T-helper 2 cell treated with Interferon-gamma antibody and Interleukin-4, amounts not matched to agents 5 μg/mL and 100 μg/mL, for 36 hours (primary cell): ENCODE data around the gene GRM1.
"Not testable (repeated sequence)": the region's sequence is repeated elsewhere in the genome, so short reads cannot be mapped to it uniquely, and the experiment has no call there.

ENCODE experiments used
- DNase-seq: peaks from one replicate; pipeline ENCODE4 v3.0.0; 2021; ENCODE audit warnings: low spot score
- H3K27ac Mint-ChIP-seq: one replicate; pipeline ENCODE4 v1.8.0; 2021; ENCODE audit warnings: mild to moderate bottlenecking, mixed read lengths
- H3K27me3 Mint-ChIP-seq: one replicate; pipeline ENCODE4 v1.8.0; 2021; ENCODE audit warnings: low read depth, mixed read lengths
- H3K36me3 Mint-ChIP-seq: one replicate; pipeline ENCODE4 v1.8.0; 2021; ENCODE audit warnings: low read depth, mixed read lengths
- H3K4me1 Mint-ChIP-seq: one replicate; pipeline ENCODE4 v1.8.0; 2021; ENCODE audit warnings: low read depth, mixed read lengths
- H3K4me3 Mint-ChIP-seq: one replicate; pipeline ENCODE4 v1.8.0; 2022; ENCODE audit warnings: mild to moderate bottlenecking, moderate library complexity, mixed read lengths
- H3K9me3 Mint-ChIP-seq: one replicate; pipeline ENCODE4 v1.8.0; 2021; ENCODE audit warnings: mixed read lengths

The GRM1 gene

DNA sequence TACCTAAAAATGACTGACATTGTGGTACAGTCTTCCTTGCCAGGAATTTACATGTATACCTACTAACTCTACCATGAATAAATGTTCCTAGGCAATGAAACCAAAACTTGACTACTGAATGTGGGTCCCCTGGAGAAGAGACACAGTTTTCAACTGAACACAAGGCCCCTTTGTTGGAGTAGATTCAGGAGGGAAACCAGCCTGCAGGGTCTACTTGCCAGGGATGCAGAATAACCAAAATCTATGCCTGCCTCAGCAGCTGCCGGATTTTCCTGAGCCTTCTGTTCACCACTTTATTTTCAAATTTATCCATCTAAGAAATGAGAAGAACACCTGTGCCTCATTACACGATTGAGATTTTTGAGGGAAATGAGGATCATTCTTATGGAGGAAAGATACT, 211.9 kb downstream of the GRM1 start:
- Mint-ChIP-seq H3K27ac (no peak overlapping the region), H3K4me3 (no peak overlapping the region), H3K36me3 (no peaks in the 10 kb centered on the region), H3K9me3 (no peaks in the 10 kb centered on the region), H3K4me1 (no peaks in the 10 kb centered on the region), H3K27me3 (no peaks in the 10 kb centered on the region)
- no peak for DNase-seq

DNA sequence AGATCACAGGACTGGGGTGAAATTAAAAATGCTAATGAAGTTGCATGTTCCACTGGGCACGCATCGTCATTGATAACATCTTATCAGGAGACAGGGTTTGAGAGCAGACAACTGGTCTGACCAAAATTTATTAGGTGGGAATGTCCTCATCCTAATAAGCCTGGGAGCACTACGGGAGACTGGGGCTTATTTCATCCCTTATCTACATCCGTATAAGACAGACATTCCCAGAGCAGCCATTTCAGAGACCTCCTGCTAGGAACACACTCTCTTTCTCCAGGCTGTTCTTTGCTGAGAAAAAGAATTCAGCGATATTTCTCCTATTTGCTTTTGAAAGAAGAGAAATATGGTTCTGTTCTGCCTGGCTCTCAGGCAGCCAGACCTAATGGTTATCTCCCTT, 214.8 kb downstream of the GRM1 start:
- H3K4me1 Mint-ChIP-seq, H3K27me3 Mint-ChIP-seq, H3K4me3 Mint-ChIP-seq, DNase-seq, H3K27ac Mint-ChIP-seq, H3K9me3 Mint-ChIP-seq, H3K36me3 Mint-ChIP-seq: not testable (repeated sequence)

DNA sequence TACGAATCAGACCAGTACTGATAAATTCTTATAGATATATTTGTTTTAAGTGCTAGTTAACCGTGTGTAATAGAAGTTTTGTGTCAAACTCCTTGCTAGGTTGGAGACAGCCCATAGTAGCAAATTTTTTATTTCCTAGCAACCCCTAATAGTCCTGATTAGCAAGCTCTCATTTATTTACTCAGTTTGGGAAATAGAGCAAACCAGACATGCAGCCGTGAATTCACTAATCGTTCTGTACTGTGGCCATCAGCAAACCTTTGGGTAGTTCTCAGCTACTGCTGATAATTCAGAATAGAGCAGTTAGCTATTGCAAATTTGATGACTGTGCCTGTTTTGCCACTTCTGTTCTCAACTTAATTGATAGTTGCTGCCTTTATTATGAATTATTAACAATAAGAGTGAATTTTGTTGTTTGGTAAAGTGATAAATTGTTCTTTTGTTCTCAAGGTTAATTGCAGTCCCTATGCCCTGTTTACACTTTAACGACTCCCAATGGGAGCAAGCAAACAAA, 215.8 kb downstream of the GRM1 start:
- Mint-ChIP-seq H3K27me3 (no peaks in the 10 kb centered on the region), H3K9me3 (no peaks in the 10 kb centered on the region), H3K27ac (no peak overlapping the region), H3K4me1 (no peaks in the 10 kb centered on the region), H3K4me3 (no peak overlapping the region), H3K36me3 (no peaks in the 10 kb centered on the region)
- DNase-seq, result no peak

DNA sequence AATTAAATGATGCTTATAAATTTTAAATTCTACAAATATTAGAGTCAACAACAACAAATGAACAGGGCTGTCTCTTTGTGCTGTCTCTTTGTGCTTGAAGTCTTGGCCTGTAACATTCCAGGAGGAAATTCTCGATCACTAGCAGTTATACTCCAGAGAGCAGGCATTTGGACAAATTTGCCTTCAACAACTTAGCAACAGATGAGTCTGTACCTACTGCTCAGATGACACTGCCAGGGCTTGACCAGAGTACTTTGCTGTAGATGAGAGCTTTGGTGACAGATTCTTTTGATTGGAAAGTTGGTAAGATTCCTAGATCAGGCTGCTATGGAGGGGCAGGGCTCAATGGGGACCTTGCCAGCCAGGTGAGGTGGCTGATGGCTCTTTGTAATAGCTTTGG, 217.2 kb downstream of the GRM1 start:
- DNase-seq, result no peak
- H3K4me1 Mint-ChIP-seq, result no peaks in the 10 kb centered on the region
- H3K27me3 Mint-ChIP-seq, result no peaks in the 10 kb centered on the region
- H3K9me3 Mint-ChIP-seq, result no peaks in the 10 kb centered on the region
- no peak overlapping the region for H3K27ac Mint-ChIP-seq
- no peaks in the 10 kb centered on the region for H3K36me3 Mint-ChIP-seq
- no peak overlapping the region for H3K4me3 Mint-ChIP-seq

DNA sequence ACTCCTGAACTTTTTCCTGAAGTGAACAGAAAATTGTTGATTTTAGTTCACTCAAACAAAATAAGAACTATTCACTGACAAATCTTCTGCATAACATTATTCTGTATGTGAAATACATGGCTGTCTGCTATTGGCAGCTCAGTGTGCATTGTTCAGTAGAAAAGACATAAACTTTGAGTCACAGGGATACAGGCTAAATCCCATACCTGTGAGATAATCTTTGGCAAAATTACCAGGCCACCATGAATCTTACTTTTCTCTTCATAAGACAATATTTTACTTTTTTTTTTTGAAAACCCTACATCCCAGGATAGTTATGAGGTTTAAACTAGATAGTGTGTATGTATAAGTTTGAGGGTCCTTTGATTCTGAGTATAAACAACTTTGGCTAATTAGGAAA, 224.8 kb downstream of the GRM1 start:
- Mint-ChIP-seq H3K27me3 (no peaks in the 10 kb centered on the region), H3K4me1 (no peaks in the 10 kb centered on the region), H3K36me3 (no peaks in the 10 kb centered on the region), H3K4me3 (no peak overlapping the region), H3K27ac (no peak overlapping the region), H3K9me3 (no peaks in the 10 kb centered on the region)
- no peak for DNase-seq

DNA sequence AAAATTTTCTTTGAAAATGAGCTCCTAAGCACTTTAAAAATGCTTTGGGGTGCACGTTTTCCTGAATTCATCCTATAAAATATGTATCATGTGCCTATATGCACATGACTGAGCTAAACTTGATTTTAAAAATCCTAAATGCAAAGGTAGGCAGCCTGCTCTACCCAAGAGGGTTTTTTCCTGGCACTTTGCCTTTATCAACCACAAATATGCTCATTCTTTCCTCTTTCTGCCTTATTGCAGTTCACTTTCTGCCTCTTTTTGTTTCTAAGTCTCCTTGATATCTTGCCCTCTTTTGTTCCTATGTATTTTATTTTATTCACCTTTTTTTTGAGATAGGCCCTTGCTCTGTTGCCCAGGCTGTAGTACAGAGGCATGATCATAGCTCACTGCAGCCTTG, 229.3 kb downstream of the GRM1 start:
- Mint-ChIP-seq H3K36me3 (no peaks in the 10 kb centered on the region), H3K4me1 (no peaks in the 10 kb centered on the region), H3K9me3 (no peaks in the 10 kb centered on the region), H3K27me3 (no peaks in the 10 kb centered on the region), H3K4me3 (no peak overlapping the region), H3K27ac (no peak overlapping the region)
- DNase-seq, result no peak

DNA sequence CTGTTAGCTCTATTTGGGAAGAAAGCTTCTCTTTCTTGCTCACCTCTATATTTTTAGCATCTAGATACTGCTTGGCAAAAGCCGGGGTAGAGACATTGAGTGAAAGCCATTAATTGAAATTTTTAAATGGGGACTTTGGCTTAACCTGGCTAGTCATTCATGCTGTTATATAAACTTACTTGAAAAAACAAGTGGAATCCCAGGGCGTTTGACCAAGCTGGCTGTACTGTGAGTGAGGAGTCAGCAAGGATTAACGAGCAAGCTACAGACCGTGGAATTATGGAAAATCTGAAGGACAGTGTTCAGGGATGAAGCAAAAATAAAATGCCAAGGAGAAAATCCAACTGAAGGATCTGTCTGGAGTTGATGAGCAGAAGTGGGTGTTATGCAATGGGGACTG, 232.0 kb downstream of the GRM1 start:
- H3K27me3 Mint-ChIP-seq, result no peaks in the 10 kb centered on the region
- no peak for DNase-seq
- no peak overlapping the region for H3K4me3 Mint-ChIP-seq
- H3K9me3 Mint-ChIP-seq, result no peaks in the 10 kb centered on the region
- no peaks in the 10 kb centered on the region for H3K36me3 Mint-ChIP-seq
- H3K4me1 Mint-ChIP-seq, result no peaks in the 10 kb centered on the region
- H3K27ac Mint-ChIP-seq, result no peak overlapping the region

DNA sequence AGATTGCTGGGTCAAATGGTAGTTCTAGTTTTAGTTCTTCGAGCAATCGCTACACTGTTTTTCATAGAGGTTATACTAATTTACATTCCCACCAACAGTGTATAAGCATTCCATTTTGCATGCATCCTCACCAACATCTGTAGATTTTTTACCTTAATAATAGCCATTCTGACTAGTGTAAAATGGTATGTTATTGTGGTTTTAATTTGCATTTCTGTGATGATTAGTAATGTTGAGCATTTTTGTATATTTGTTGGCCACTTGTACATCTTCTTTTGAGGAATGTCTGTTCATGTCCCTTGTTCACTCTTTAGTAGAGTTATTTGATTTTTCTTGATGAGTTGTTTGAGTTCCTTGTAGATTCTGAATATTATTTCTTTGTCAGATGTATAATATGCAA, 236.2 kb downstream of the GRM1 start:
- no peak for DNase-seq

DNA sequence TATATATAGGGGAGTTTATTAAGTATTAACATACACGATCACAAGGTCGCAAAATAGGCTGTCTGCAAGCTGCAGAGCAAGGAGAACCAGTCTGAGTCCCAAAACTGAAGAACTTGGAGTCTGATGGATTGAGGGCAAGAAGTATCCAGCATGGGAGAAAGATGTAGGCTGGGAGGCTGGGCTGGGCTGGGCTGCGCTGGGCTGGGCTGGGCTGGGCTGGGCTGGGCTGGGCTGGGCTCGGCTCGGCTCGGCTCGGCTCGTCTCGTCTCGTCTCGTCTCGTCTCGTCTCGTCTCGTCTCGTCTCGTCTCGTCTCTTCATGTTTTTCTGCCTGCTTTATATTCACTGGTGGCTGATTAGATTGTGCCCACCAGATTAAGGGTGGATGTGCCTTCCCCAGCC, 238.6 kb downstream of the GRM1 start:
- Mint-ChIP-seq H3K4me1 (no peaks in the 10 kb centered on the region), H3K27ac (no peak overlapping the region), H3K27me3 (no peaks in the 10 kb centered on the region), H3K4me3 (no peak overlapping the region), H3K9me3 (no peaks in the 10 kb centered on the region), H3K36me3 (no peaks in the 10 kb centered on the region)
- DNase-seq, result no peak

More for the DNA sequence above, 236.2 kb downstream of the GRM1 start:
- no peak overlapping the region for H3K4me3 Mint-ChIP-seq
- no peaks in the 10 kb centered on the region for H3K36me3 Mint-ChIP-seq
- no peak overlapping the region for H3K27ac Mint-ChIP-seq
- no peaks in the 10 kb centered on the region for H3K9me3 Mint-ChIP-seq
- H3K27me3 Mint-ChIP-seq, result no peaks in the 10 kb centered on the region
- no peaks in the 10 kb centered on the region for H3K4me1 Mint-ChIP-seq

DNA sequence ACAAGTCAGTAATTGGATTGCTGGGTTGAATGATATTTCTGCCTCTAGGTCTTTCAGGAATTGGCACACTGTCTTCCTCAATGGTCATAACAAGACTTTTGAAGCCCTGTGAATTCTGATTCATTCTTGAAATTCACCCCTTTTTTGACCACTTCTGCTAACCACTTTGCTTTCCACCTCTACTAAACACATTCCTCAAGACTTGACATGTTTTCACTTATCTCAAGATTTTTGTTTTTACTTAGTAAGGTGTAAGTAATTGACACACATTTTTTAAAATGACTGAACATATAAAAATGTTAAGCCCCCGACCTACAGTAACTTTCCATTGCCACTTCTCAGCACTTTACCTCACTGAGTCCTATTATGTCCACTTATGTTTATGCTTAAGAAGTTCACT, 239.1 kb downstream of the GRM1 start:
- Mint-ChIP-seq H3K9me3 (no peaks in the 10 kb centered on the region), H3K27me3 (no peaks in the 10 kb centered on the region), H3K4me1 (no peaks in the 10 kb centered on the region), H3K4me3 (no peak overlapping the region), H3K36me3 (no peaks in the 10 kb centered on the region), H3K27ac (no peak overlapping the region)
- no peak for DNase-seq

DNA sequence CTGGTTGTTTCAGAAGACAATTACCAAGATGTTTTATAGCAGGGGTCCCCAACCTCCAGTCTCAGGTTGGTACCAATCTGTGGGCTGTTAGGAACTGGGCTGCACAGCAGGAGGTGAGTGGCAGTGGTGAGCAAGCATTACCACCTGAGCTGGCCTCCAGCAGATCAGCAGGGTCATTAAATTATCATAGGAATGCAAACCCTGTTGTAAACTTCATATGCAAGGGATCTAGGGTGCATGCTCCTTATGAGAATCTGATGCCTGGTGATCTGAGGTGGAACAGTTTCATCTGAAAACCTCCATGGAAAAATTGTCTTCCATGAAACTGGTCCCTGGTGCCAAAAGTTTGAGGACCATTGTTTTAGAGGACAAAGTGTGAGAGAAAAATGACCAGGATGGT, 240.6 kb downstream of the GRM1 start:
- Mint-ChIP-seq H3K36me3 (no peaks in the 10 kb centered on the region), H3K4me1 (no peaks in the 10 kb centered on the region), H3K27ac (no peak overlapping the region), H3K27me3 (no peaks in the 10 kb centered on the region), H3K4me3 (no peak overlapping the region), H3K9me3 (no peaks in the 10 kb centered on the region)
- DNase-seq, result no peak

DNA sequence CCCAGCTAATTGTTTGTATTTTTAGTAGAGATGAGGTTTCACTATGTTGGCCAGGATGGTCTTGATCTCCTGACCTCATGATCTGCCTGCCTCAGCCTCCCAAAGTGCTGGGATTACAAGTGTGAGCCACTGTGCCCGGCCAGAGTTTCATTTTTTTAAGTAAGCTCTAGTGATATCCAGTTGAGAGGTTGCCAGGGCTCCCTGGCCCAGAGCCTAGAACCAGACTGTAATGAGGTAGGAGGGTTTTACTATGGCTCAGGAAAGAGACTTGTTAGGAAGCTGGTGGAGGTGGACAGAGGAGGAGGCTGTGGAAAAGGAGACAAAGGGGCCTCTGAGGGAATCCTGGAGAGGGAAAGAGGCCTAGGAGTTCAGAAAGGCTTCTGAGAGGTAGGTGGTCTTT, 242.3 kb downstream of the GRM1 start:
- H3K4me1 Mint-ChIP-seq, H3K27me3 Mint-ChIP-seq, H3K4me3 Mint-ChIP-seq, H3K36me3 Mint-ChIP-seq, DNase-seq, H3K27ac Mint-ChIP-seq, H3K9me3 Mint-ChIP-seq: not testable (repeated sequence)

DNA sequence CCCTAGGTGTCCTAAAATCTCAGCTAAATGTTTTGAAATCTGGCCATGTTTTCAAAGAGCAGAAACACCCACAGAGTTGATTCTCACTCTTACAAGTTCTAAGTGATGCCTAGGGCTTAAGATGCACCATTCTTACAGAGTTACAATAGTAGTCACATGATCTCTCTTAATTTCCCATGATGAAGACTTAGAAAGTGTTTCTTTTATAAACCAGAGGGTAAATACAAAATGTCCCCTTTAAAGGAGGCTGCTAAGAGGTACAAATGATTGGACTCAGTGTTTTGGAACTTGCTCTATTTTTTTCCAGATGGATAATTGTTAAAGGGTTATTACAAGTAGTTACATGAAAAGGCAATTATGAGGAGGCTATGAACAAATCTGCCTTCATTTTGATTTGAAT, 244.6 kb downstream of the GRM1 start:
- H3K9me3 Mint-ChIP-seq, result no peaks in the 10 kb centered on the region
- no peaks in the 10 kb centered on the region for H3K27me3 Mint-ChIP-seq
- no peak overlapping the region for H3K4me3 Mint-ChIP-seq
- no peak for DNase-seq
- H3K4me1 Mint-ChIP-seq, result no peaks in the 10 kb centered on the region
- no peaks in the 10 kb centered on the region for H3K36me3 Mint-ChIP-seq
- no peak overlapping the region for H3K27ac Mint-ChIP-seq

DNA sequence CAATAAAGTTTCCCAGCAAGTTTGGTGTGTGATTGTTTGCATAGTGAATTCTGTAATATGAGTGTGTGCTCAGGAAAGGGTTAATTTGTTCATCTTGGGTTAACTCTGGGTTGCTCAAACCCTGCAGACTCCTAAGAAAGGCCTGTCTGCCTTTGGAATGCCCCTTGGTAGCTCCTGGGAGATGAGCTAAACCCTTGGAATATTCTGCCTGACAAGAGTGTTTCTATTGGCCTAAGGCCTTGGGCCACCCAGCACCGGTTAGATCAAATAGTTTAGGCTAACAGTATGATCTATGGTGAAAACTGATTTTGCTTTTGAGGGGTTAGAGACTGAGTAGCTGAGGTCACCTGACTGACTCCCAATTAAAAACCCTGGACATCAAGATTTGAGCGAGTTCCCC, 248.3 kb downstream of the GRM1 start:
- no peaks in the 10 kb centered on the region for H3K4me1 Mint-ChIP-seq
- no peaks in the 10 kb centered on the region for H3K36me3 Mint-ChIP-seq
- H3K27ac Mint-ChIP-seq, result no peak overlapping the region
- H3K27me3 Mint-ChIP-seq, result no peaks in the 10 kb centered on the region
- no peak overlapping the region for H3K4me3 Mint-ChIP-seq
- no peak for DNase-seq
- H3K9me3 Mint-ChIP-seq, result no peaks in the 10 kb centered on the region

DNA sequence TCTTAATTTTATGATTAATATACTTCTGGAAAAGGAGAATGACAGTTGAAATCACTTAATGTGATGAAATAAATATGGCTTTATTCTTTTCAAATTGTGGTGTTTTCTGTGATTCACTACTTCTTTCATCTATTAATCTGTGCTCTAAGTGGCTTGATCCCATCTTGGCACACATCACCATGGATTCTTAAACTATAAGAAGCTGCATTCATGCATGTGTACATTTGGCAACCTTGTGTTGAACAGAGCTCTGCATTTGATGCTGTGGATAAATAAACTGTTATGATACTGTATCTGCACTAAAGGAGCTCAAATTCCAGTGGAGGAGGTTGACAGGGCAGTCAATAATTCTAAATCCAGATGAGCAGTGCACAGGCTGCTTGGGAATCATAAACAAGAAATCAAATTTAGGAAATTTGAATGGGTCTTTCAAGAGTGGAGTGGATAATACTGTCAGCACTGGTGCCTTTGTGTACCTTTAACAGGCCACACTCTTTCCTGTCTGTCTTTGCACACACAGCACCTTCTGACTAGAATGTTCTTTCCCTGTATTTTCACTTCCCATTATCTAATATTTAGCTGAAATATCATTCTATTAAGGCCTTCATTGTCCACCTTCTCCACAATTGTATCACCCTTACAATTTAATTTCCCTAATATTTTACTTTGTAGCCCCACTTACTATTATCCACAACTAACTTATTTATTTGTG, 252.9 kb downstream of the GRM1 start:
- H3K9me3 Mint-ChIP-seq, result no peaks in the 10 kb centered on the region
- no peak overlapping the region for H3K4me3 Mint-ChIP-seq
- no peak overlapping the region for H3K27ac Mint-ChIP-seq
- H3K36me3 Mint-ChIP-seq, result no peaks in the 10 kb centered on the region
- no peak for DNase-seq
- H3K4me1 Mint-ChIP-seq, result no peaks in the 10 kb centered on the region
- no peaks in the 10 kb centered on the region for H3K27me3 Mint-ChIP-seq
